OCI-LY1 (cell line): ENCODE data around the gene POLA2.

Source experiments
- H2AFZ ChIP-seq: fragments of 200-600 bp; sonication (generic), shearing (Covaris generic); 2 replicates; pipeline ENCODE4 v1.6.0; 2014; ENCODE audit warnings: antibody characterized with exemption, mild to moderate bottlenecking, low read length
- H3F3A ChIP-seq: fragments of 200-600 bp; sonication (generic), shearing (Covaris generic); 2 replicates; pipeline ENCODE4 v1.6.0; 2014; ENCODE audit warnings: mild to moderate bottlenecking, antibody characterized with exemption, low read length, moderate library complexity; ENCODE audit not compliant: insufficient read depth
- H3K27ac ChIP-seq: fragments of 200-600 bp; sonication (generic); 2 replicates; pipeline ENCODE4 v1.5.1; 2014; ENCODE audit warnings: low read length, mixed run types, mild to moderate bottlenecking, low read depth; ENCODE audit not compliant: poor library complexity, severe bottlenecking
- H3K27me3 ChIP-seq: fragments of 200-600 bp; sonication (generic); 2 replicates; pipeline ENCODE4 v1.6.0; 2014; ENCODE audit warnings: antibody characterized with exemption, mild to moderate bottlenecking, low read length, moderate library complexity; ENCODE audit not compliant: insufficient read depth
- H3K36me3 ChIP-seq: fragments of 200-600 bp; sonication (generic); 2 replicates; pipeline ENCODE4 v1.6.1; 2014; ENCODE audit warnings: mild to moderate bottlenecking, antibody characterized with exemption, low read length, moderate library complexity, mixed read lengths; ENCODE audit not compliant: insufficient read depth
- H3K4me1 ChIP-seq: fragments of 200-600 bp; sonication (generic); 2 replicates; pipeline ENCODE4 v1.5.1; 2014; ENCODE audit warnings: mild to moderate bottlenecking, low read length, moderate library complexity; ENCODE audit not compliant: insufficient read depth, severe bottlenecking
- H3K4me2 ChIP-seq: fragments of 200-600 bp; sonication (generic), shearing (Covaris generic); 2 replicates; pipeline ENCODE4 v1.6.1; 2014; ENCODE audit warnings: low read length
- H3K4me3 ChIP-seq: fragments of 200-600 bp; sonication (generic); 2 replicates; pipeline ENCODE4 v1.5.1; 2014; ENCODE audit warnings: low read length, low read depth, mild to moderate bottlenecking, mixed read lengths; ENCODE audit not compliant: poor library complexity, severe bottlenecking
- H3K79me2 ChIP-seq: fragments of 200-600 bp; shearing (Covaris generic); 2 replicates; pipeline ENCODE4 v1.6.1; 2016; ENCODE audit warnings: mixed run types, low read length, mixed read lengths; ENCODE audit not compliant: insufficient read depth
- H3K9ac ChIP-seq: fragments of 200-600 bp; sonication (generic), shearing (Covaris generic); 2 replicates; pipeline ENCODE4 v1.6.1; 2014; ENCODE audit warnings: mild to moderate bottlenecking, low read length, mixed read lengths
- H3K9me2 ChIP-seq: fragments of 200-600 bp; sonication (generic), shearing (Covaris generic); 2 replicates; pipeline ENCODE4 v1.6.1; 2014; ENCODE audit warnings: low read depth, mild to moderate bottlenecking, low read length, mixed read lengths
- H3K9me3 ChIP-seq: fragments of 200-600 bp; shearing (Covaris generic); 2 replicates; pipeline ENCODE4 v1.6.1; 2014; ENCODE audit warnings: low read length, mixed read lengths
- H4K20me1 ChIP-seq: fragments of 200-600 bp; sonication (generic), shearing (Covaris generic); 2 replicates; pipeline ENCODE4 v1.6.0; 2016; ENCODE audit warnings: mild to moderate bottlenecking, low read length; ENCODE audit not compliant: insufficient read depth
- EZH2 ChIP-seq: fragments of 200-600 bp; sonication (generic), shearing (Covaris generic); IDR thresholded peaks from 2 replicates; pipeline ENCODE4 v1.8.0; 2017; ENCODE audit warnings: borderline replicate concordance, mixed run types, mild to moderate bottlenecking, antibody characterized with exemption, low read length, moderate library complexity, mixed read lengths
- TF ChIP-seq, protein P1 (sequence below): fragments of 200-600 bp; sonication (generic), shearing (Covaris generic); IDR thresholded peaks from 2 replicates; pipeline ENCODE4 v1.5.1; 2017; ENCODE audit warnings: mild to moderate bottlenecking, antibody characterized with exemption, low read length, moderate library complexity, mixed read lengths

Gene POLA2

DNA sequence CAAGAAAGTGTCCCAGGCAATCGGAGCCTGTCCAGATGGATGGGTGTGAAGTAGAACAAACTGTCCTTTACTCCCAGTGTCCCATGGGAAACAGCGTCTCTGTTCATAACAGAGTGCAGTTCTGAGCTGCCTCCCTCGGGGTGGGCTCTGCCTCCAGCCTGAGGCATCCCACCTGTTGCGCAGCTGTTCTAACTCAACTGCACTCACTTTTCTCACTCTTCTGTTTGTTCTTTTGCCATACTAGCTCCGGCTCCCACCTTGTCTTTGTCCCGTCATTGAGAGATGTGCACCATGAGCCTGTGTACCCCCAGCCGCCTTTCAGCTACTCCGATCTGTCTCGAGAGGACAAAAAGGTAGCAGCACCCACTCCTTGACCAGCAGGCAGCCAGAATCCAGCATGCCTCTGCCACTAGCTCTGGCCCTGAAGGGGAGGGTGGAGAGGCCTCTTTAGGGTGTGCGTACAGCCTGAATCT is 32.2 kb downstream of the POLA2 start:
- Histone ChIP-seq H3K4me1 (no peaks in the 10 kb centered on the region), H3K27me3 (no peaks in the 10 kb centered on the region), H3K79me2 (no peaks in the 10 kb centered on the region), H3K36me3 (peaks cover 97% of the 10 kb centered on the region), H3K4me3 (no peak overlapping the region), H4K20me1 (no peaks in the 10 kb centered on the region), H3K9ac (no peak overlapping the region), H3K27ac (no peak overlapping the region), H3F3A (no peaks in the 10 kb centered on the region), H3K9me3 (no peaks in the 10 kb centered on the region), H3K4me2 (no peak overlapping the region), H3K9me2 (no peaks in the 10 kb centered on the region), H2AFZ (no peak overlapping the region)
- TF ChIP-seq, protein P1, sequence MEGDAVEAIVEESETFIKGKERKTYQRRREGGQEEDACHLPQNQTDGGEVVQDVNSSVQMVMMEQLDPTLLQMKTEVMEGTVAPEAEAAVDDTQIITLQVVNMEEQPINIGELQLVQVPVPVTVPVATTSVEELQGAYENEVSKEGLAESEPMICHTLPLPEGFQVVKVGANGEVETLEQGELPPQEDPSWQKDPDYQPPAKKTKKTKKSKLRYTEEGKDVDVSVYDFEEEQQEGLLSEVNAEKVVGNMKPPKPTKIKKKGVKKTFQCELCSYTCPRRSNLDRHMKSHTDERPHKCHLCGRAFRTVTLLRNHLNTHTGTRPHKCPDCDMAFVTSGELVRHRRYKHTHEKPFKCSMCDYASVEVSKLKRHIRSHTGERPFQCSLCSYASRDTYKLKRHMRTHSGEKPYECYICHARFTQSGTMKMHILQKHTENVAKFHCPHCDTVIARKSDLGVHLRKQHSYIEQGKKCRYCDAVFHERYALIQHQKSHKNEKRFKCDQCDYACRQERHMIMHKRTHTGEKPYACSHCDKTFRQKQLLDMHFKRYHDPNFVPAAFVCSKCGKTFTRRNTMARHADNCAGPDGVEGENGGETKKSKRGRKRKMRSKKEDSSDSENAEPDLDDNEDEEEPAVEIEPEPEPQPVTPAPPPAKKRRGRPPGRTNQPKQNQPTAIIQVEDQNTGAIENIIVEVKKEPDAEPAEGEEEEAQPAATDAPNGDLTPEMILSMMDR = no peak
- no peak for TF ChIP-seq EZH2

DNA sequence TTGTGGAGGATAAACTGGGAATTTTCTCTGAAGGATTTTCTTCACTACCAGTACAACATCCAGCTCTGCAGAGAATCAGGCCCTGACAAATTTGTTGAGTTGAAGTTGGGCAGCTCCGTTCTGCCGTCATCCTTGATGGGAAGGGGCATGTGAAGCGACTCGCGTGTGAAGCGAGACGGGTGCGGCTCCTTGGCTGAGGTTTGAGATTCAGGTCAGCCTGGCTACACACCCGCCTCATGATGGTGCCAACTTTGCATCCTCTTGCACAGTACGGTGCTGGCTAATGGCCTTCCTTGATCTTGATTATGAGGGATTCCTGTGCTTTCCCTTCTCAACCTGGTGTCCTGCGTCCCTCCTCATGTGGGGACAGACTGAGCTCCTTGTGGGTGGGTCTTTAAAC is 33.2 kb downstream of the POLA2 start:
- H3K27me3 ChIP-seq = no peaks in the 10 kb centered on the region
- no peaks in the 10 kb centered on the region for H4K20me1 ChIP-seq
- no peak overlapping the region for H2AFZ ChIP-seq
- H3F3A ChIP-seq = no peaks in the 10 kb centered on the region
- no peak overlapping the region for H3K4me2 ChIP-seq
- H3K27ac ChIP-seq = no peak overlapping the region
- H3K79me2 ChIP-seq = no peaks in the 10 kb centered on the region
- no peak overlapping the region for H3K4me3 ChIP-seq
- H3K9me2 ChIP-seq = no peaks in the 10 kb centered on the region
- no peaks in the 10 kb centered on the region for H3K4me1 ChIP-seq
- H3K36me3 ChIP-seq = peaks cover 97% of the 10 kb centered on the region
- TF ChIP-seq, protein P1 = no peak
- no peak for TF ChIP-seq EZH2
- no peaks in the 10 kb centered on the region for H3K9me3 ChIP-seq
- no peak overlapping the region for H3K9ac ChIP-seq

DNA sequence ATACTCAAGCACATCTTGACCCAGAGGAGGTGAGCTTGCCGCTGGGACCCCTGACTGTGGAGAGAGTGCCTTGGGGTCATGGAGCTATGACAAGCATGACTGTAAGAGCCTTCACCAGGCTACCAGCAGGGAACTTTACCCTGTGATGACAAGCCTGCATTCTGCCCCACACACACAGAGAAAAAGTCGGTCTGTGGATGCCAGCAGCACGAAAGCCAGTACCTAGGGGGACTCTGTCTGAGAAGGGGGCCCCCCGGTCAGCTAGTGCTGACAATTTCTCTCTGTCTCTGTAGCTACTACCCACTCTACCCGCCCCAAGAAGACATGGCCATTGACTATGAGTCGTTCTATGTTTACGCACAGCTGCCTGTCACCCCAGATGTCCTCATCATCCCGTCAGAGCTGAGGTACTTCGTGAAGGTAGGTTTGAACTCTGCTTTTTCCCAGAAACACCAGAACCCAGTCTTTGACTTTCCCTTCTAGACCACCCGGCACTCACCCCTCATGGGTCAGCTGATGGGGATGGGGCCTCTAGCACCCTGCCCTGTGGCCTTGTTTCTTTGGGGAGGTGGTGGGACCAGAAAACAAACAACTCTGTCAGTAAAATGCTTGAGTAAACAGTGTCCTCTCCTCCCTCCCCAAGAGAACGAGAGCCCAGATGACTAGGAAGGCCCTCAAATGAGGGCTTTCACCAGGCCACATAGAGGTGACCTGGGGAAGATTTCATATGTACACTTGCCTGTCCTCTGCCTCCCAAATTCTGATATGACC is 34.0 kb downstream of the POLA2 start:
- no peak for TF ChIP-seq EZH2
- TF ChIP-seq, protein P1 = no peak
- no peak overlapping the region for H3K9ac ChIP-seq
- H3K9me3 ChIP-seq = no peaks in the 10 kb centered on the region
- no peaks in the 10 kb centered on the region for H3K79me2 ChIP-seq
- H3F3A ChIP-seq = no peaks in the 10 kb centered on the region
- no peak overlapping the region for H3K4me3 ChIP-seq
- no peak overlapping the region for H3K4me2 ChIP-seq
- no peak overlapping the region for H2AFZ ChIP-seq
- H3K27me3 ChIP-seq = no peaks in the 10 kb centered on the region
- no peak overlapping the region for H3K27ac ChIP-seq
- no peaks in the 10 kb centered on the region for H3K4me1 ChIP-seq
- no peaks in the 10 kb centered on the region for H3K9me2 ChIP-seq
- no peaks in the 10 kb centered on the region for H4K20me1 ChIP-seq
- H3K36me3 ChIP-seq = peaks cover 95% of the 10 kb centered on the region
